K562 (cell line): ENCODE measurements around the gene LOXL3. TPM values are rescaled to one million over a fixed set of nuclear protein-coding genes. Genes with fewer than 3 reads are reported as not detected.
A peak's percentile ranks its signal among the peaks of the same experiment; 100 is the strongest.

ENCODE experiments used
- MEIS2 ChIP-seq: fragments of 450-650 bp; IDR thresholded peaks from 2 replicates; pipeline ENCODE4 v1.6.1; 2014; ENCODE audit warnings: mild to moderate bottlenecking; ENCODE audit not compliant: partially characterized antibody
- PHB ChIP-seq: fragments of 250-450 bp; sonication (Bioruptor Pico); IDR thresholded peaks from 2 replicates; pipeline ENCODE4 v1.5.0; 2021
- RAD21 ChIP-seq, 2 experiments: fragments of 250-450 bp in 1 of 2; fragments of 450-650 bp in 1 of 2; sonication (Bioruptor Pico) in 1 of 2; formaldehyde crosslinking in 1 of 2; IDR thresholded peaks in 1 of 2; conservative IDR thresholded peaks in 1 of 2; 2 replicates each; pipeline versions ENCODE4 v1.4.0 to v1.8.0; 2020 to 2022; ENCODE audit warnings: mild to moderate bottlenecking in 2 of 2, moderate library complexity in 1 of 2
- XRCC5 ChIP-seq: fragments of 200-400 bp; formaldehyde crosslinking; IDR thresholded peaks from 2 replicates; pipeline ENCODE4 v1.6.1; 2017; ENCODE audit warnings: low read depth, mild to moderate bottlenecking, low read length
- ZNF239 ChIP-seq: fragments of 250-450 bp; sonication (Bioruptor Pico); IDR thresholded peaks from 2 replicates; pipeline ENCODE4 v1.4.0; 2020; ENCODE audit warnings: mild to moderate bottlenecking
- ZNF511 ChIP-seq: sonication (generic); formaldehyde crosslinking; IDR thresholded peaks from 2 replicates; pipeline ENCODE4 v1.8.0; 2022; ENCODE audit warnings: mild to moderate bottlenecking, missing genetic modification reagents
- polyA plus RNA-seq, 8 experiments: library from polyadenylated mRNA; depleted of rRNA in 4 of 8; stranded (reverse) in 5 of 8; unstranded in 3 of 8; fragments of >200 nt; fragmentation: Nextera tagmentation in 2 of 8; fragmentation: Illumina TruSeq in 1 of 8; extraction: Ambion mirVana in 2 of 8; extraction: Trizol in 1 of 8; gene quantifications; 2 replicates each; pipeline versions ENCODE4 v1.2.1 to v1.2.3, GENCODE V29; 2011 to 2014; ENCODE audit warnings: inconsistent platforms in 1 of 8, missing spikeins in 1 of 8
- total RNA-seq, 7 experiments: library from RNA; depleted of rRNA in 6 of 7; stranded (reverse); fragments of >200 nt in 6 of 7; fragmentation: Illumina TruSeq in 2 of 7; extraction: Trizol in 2 of 7; gene quantifications; 2 replicates each; pipeline versions ENCODE4 v1.2.1 to v1.2.3, GENCODE V29; 2011 to 2021; ENCODE audit warnings: low replicate concordance in 1 of 7
- TF ChIP-seq, protein P1 (sequence below), 2 experiments: IDR thresholded peaks in 1 of 2; conservative IDR thresholded peaks in 1 of 2; 2 replicates each; pipeline ENCODE4 v1.6.1; 2016; ENCODE audit warnings: low read depth in 2 of 2, mild to moderate bottlenecking in 1 of 2, missing compliant biosample characterization in 1 of 2, missing genetic modification characterization in 1 of 2, moderate library complexity in 1 of 2

Gene LOXL3
- total and polyA plus RNA-seq, 9 of the 15 experiments (the other 6 are each of a cell fraction or from before 2014, with no cell fraction given) = 0.22 to 0.99 (median 0.31) TPM

- TF ChIP-seq, protein P1, sequence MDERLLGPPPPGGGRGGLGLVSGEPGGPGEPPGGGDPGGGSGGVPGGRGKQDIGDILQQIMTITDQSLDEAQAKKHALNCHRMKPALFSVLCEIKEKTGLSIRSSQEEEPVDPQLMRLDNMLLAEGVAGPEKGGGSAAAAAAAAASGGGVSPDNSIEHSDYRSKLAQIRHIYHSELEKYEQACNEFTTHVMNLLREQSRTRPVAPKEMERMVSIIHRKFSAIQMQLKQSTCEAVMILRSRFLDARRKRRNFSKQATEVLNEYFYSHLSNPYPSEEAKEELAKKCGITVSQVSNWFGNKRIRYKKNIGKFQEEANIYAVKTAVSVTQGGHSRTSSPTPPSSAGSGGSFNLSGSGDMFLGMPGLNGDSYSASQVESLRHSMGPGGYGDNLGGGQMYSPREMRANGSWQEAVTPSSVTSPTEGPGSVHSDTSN (CRISPR knock-in tag; IDR thresholded peaks at IDR 0.05; ENCODE audit: low read depth) = no peak
- TF ChIP-seq, protein P1 (tag; conservative IDR thresholded peaks at IDR 0.05; ENCODE audit: low read depth) = peak; percentile 53; the same call in 1 of the 2 replicates
- TF ChIP-seq XRCC5 (peak; percentile 12; the same call in 1 of the 2 replicates), ZNF511 (CRISPR knock-in tag) (0 out of 2 replicates have a peak, but pooled peaks have one; percentile 20), RAD21 (CRISPR knock-in tag; conservative IDR thresholded peaks at IDR 0.05 in 1 of 2, IDR thresholded peaks at IDR 0.05 in 1 of 2) (no peak), ZNF239 (CRISPR knock-in tag) (no peak), MEIS2 (peak; percentile 69), PHB (no peak)
These were observed 52.2 kb downstream of the LOXL3 start (continued) for GRCh38 chr2:74501335-74502071.
